Activated naive CD8-positive, alpha-beta T cell treated with anti-CD3 and anti-CD28 coated beads, Interleukin-2, amount 10 ng/mL, durations not matched to agents 7 days and 5 days (primary cell): ENCODE results near the gene RLF. TPM values are rescaled to one million over a fixed set of nuclear protein-coding genes. Genes with fewer than 3 reads are reported as not detected.
"Not testable (repeated sequence)": the region's sequence is repeated elsewhere in the genome, so short reads cannot be mapped to it uniquely, and the experiment has no call there.

ENCODE experiments used
- ATAC-seq: fragments of 150-1000 bp; cut with Tn5 transposase; one replicate; pipeline ENCODE4 v1.10.0; 2021; ENCODE audit warnings: low read depth, moderate library complexity
- POLR2A ChIA-PET: fragments of 350-600 bp; sonication (Branson Sonifier 250); formaldehyde crosslinking; loops from one replicate; lab custom pipeline; 2021; ENCODE audit warnings: antibody characterized with exemption; lab: Charles Lee
- DNase-seq: peaks from one replicate; pipeline ENCODE4 v3.0.0; 2021
- H3K27ac Mint-ChIP-seq: one replicate; pipeline ENCODE4 v1.8.0; 2022; ENCODE audit warnings: mild to moderate bottlenecking, mixed read lengths
- H3K27me3 Mint-ChIP-seq: one replicate; pipeline ENCODE4 v1.8.0; 2022; ENCODE audit warnings: mild to moderate bottlenecking, moderate library complexity, mixed read lengths
- H3K36me3 Mint-ChIP-seq: one replicate; pipeline ENCODE4 v1.8.0; 2021; ENCODE audit warnings: mild to moderate bottlenecking, mixed read lengths
- H3K4me1 Mint-ChIP-seq: one replicate; pipeline ENCODE4 v1.8.0; 2021; ENCODE audit warnings: mixed read lengths
- H3K4me3 Mint-ChIP-seq: one replicate; pipeline ENCODE4 v1.8.0; 2022; ENCODE audit warnings: mild to moderate bottlenecking, moderate library complexity, mixed read lengths
- H3K9me3 Mint-ChIP-seq: one replicate; pipeline ENCODE4 v1.8.0; 2021; ENCODE audit warnings: mixed read lengths
- total RNA-seq, 2 experiments: library from RNA; stranded (reverse); gene quantifications; one replicate each; pipeline ENCODE4 v1.2.3, GENCODE V29; 2021

Gene RLF
- total RNA-seq, 2 experiments from 2014 or later = 22.4 to 22.8 TPM

- peaks cover 22% of the 10 kb centered on the region for H3K36me3 Mint-ChIP-seq
- H3K27ac Mint-ChIP-seq, H3K4me3 Mint-ChIP-seq, H3K9me3 Mint-ChIP-seq, POLR2A ChIA-PET, ATAC-seq, H3K27me3 Mint-ChIP-seq, DNase-seq: not testable (repeated sequence)
- H3K4me1 Mint-ChIP-seq = peaks cover 15% of the 10 kb centered on the region
Observed at GRCh38 chr1:40221471-40221905, 60.3 kb downstream of the RLF start.

GRCh38 chr1:40221977-40222772 is 61.0 kb downstream of the RLF start:
- no peak for DNase-seq

GRCh38 chr1:40224040-40224439 is 62.9 kb downstream of the RLF start:
- ATAC-seq (no peak), DNase-seq (no peak)
- no peaks in the 10 kb centered on the region for H3K27me3 Mint-ChIP-seq
- POLR2A ChIA-PET = interaction anchor here (0.6 kb wide), 1 partner anchor 50 kb away, joined by 3 read pairs; no protein-coding TSS in a partner anchor
- H3K4me3 Mint-ChIP-seq = no peak overlapping the region
- H3K27ac Mint-ChIP-seq = no peak overlapping the region
- H3K4me1 Mint-ChIP-seq = peaks cover 13% of the 10 kb centered on the region
- peaks cover 17% of the 10 kb centered on the region for H3K36me3 Mint-ChIP-seq
- H3K9me3 Mint-ChIP-seq = no peaks in the 10 kb centered on the region

More at GRCh38 chr1:40221977-40222772, 61.0 kb downstream of the RLF start:
- no peaks in the 10 kb centered on the region for H3K9me3 Mint-ChIP-seq
- no peak for ATAC-seq
- no peak overlapping the region for H3K4me3 Mint-ChIP-seq
- no peaks in the 10 kb centered on the region for H3K27me3 Mint-ChIP-seq
- peaks cover 19% of the 10 kb centered on the region for H3K36me3 Mint-ChIP-seq
- POLR2A ChIA-PET = no interaction called here
- peaks cover 15% of the 10 kb centered on the region for H3K4me1 Mint-ChIP-seq
- H3K27ac Mint-ChIP-seq = no peak overlapping the region

GRCh38 chr1:40226192-40226591 is 65.0 kb downstream of the RLF start:
- Mint-ChIP-seq H3K27me3 (no peaks in the 10 kb centered on the region), H3K27ac (no peak overlapping the region), H3K9me3 (no peaks in the 10 kb centered on the region), H3K4me3 (no peak overlapping the region), H3K4me1 (peaks cover 19% of the 10 kb centered on the region), H3K36me3 (peaks cover 24% of the 10 kb centered on the region)
- DNase-seq = no peak
- POLR2A ChIA-PET = no interaction called here
- no peak for ATAC-seq

- POLR2A ChIA-PET = interaction anchor here (1.3 to 2.1 kb wide), 2 partner anchors 10 to 25 kb away, joined by 5 to 15 read pairs; partner anchors contain the start of gene ZMPSTE24
- peak overlapping the region; percentile 77 for H3K27ac Mint-ChIP-seq
Observed at GRCh38 chr1:40232444-40232843, 71.3 kb downstream of the RLF start.

GRCh38 chr1:40239626-40240025 is 78.4 kb downstream of the RLF start:
- H3K4me1 Mint-ChIP-seq = peaks cover 24% of the 10 kb centered on the region
- POLR2A ChIA-PET = interaction anchor here (4.3 kb wide), 1 partner anchor 18 kb away, joined by 29 read pairs; the partner anchor contains the start of gene ZMPSTE24
- H3K27ac Mint-ChIP-seq = no peak overlapping the region
- H3K27me3 Mint-ChIP-seq = no peaks in the 10 kb centered on the region
- H3K36me3 Mint-ChIP-seq = peaks cover 47% of the 10 kb centered on the region
- no peaks in the 10 kb centered on the region for H3K9me3 Mint-ChIP-seq
- no peak for ATAC-seq
- DNase-seq = no peak
- H3K4me3 Mint-ChIP-seq = no peak overlapping the region

More at GRCh38 chr1:40232444-40232843, 71.3 kb downstream of the RLF start:
- Mint-ChIP-seq H3K36me3 (peaks cover 56% of the 10 kb centered on the region), H3K9me3 (no peaks in the 10 kb centered on the region), H3K27me3 (no peaks in the 10 kb centered on the region), H3K4me1 (peaks cover 29% of the 10 kb centered on the region), H3K4me3 (peak overlapping the region; percentile 55)
- peak; percentile 99 for ATAC-seq
- peak; percentile 55 for DNase-seq

GRCh38 chr1:40240390-40240789 is 79.2 kb downstream of the RLF start:
- no peak for ATAC-seq
- H3K9me3 Mint-ChIP-seq = no peaks in the 10 kb centered on the region
- no peak overlapping the region for H3K27ac Mint-ChIP-seq
- peaks cover 27% of the 10 kb centered on the region for H3K4me1 Mint-ChIP-seq
- H3K27me3 Mint-ChIP-seq = no peaks in the 10 kb centered on the region
- no peak for DNase-seq
- peaks cover 46% of the 10 kb centered on the region for H3K36me3 Mint-ChIP-seq
- POLR2A ChIA-PET = interaction anchor here (4.3 kb wide), 1 partner anchor 17 kb away, joined by 29 read pairs; the partner anchor contains the start of gene ZMPSTE24
- no peak overlapping the region for H3K4me3 Mint-ChIP-seq

GRCh38 chr1:40241362-40241761 is 80.2 kb downstream of the RLF start:
- POLR2A ChIA-PET = interaction anchor here (0.6 to 4.3 kb wide), 6 partner anchors 8 to 450 kb away, joined by 3 to 29 read pairs (median 4); partner anchors contain the start of gene ZMPSTE24
- DNase-seq (no peak), ATAC-seq (peak; percentile 17)
- Mint-ChIP-seq H3K27ac (peak overlapping the region; percentile 79), H3K4me1 (peaks cover 27% of the 10 kb centered on the region), H3K27me3 (no peaks in the 10 kb centered on the region), H3K36me3 (peaks cover 38% of the 10 kb centered on the region), H3K9me3 (no peaks in the 10 kb centered on the region), H3K4me3 (peak overlapping the region; percentile 52)

GRCh38 chr1:40243351-40243750 is 82.2 kb downstream of the RLF start:
- Mint-ChIP-seq H3K36me3 (peaks cover 18% of the 10 kb centered on the region), H3K4me1 (peaks cover 19% of the 10 kb centered on the region), H3K27ac (no peak overlapping the region), H3K4me3 (no peak overlapping the region), H3K9me3 (no peaks in the 10 kb centered on the region), H3K27me3 (no peaks in the 10 kb centered on the region)
- POLR2A ChIA-PET = interaction anchor here (2.9 to 4.3 kb wide), 2 partner anchors 10 to 15 kb away, joined by 15 to 29 read pairs; partner anchors contain the start of gene ZMPSTE24
- ATAC-seq (no peak), DNase-seq (no peak)

GRCh38 chr1:40244138-40244744 is 83.1 kb downstream of the RLF start:
- no peaks in the 10 kb centered on the region for H3K27me3 Mint-ChIP-seq
- peaks cover 17% of the 10 kb centered on the region for H3K4me1 Mint-ChIP-seq
- H3K9me3 Mint-ChIP-seq = no peaks in the 10 kb centered on the region
- H3K27ac Mint-ChIP-seq = no peak overlapping the region
- no peak overlapping the region for H3K4me3 Mint-ChIP-seq
- peaks cover 9% of the 10 kb centered on the region for H3K36me3 Mint-ChIP-seq
- ATAC-seq (no peak), DNase-seq (no peak)
- POLR2A ChIA-PET = interaction anchor here (1.6 kb wide), 1 partner anchor 14 kb away, joined by 3 read pairs; the partner anchor contains the start of gene ZMPSTE24

GRCh38 chr1:40245686-40246085 is 84.5 kb downstream of the RLF start:
- no peak for ATAC-seq
- no peak overlapping the region for H3K27ac Mint-ChIP-seq
- no peak overlapping the region for H3K4me3 Mint-ChIP-seq
- no peak for DNase-seq
- H3K4me1 Mint-ChIP-seq = peaks cover 20% of the 10 kb centered on the region
- peaks cover 3% of the 10 kb centered on the region for H3K36me3 Mint-ChIP-seq
- H3K9me3 Mint-ChIP-seq = no peaks in the 10 kb centered on the region
- no peaks in the 10 kb centered on the region for H3K27me3 Mint-ChIP-seq
- POLR2A ChIA-PET = interaction anchor here (1.6 kb wide), 1 partner anchor 12 kb away, joined by 3 read pairs; the partner anchor contains the start of gene ZMPSTE24

- H3K27me3 Mint-ChIP-seq = no peaks in the 10 kb centered on the region
- no peak within 1 kb of the TSS for H3K4me3 Mint-ChIP-seq
- DNase-seq (no peak), ATAC-seq (no peak)
- POLR2A ChIA-PET = interaction anchor here (2.0 kb wide), 1 partner anchor 10 kb away, joined by 6 read pairs; the partner anchor contains the start of gene ZMPSTE24
- no peaks in the 10 kb centered on the region for H3K9me3 Mint-ChIP-seq
- H3K4me1 Mint-ChIP-seq = peaks cover 18% of the 10 kb centered on the region
- no peaks in the 10 kb centered on the region for H3K36me3 Mint-ChIP-seq
- no peak within 1 kb of the TSS for H3K27ac Mint-ChIP-seq
Observed at GRCh38 chr1:40247655-40248054, 86.5 kb downstream of the RLF start, which contains the start of gene TMCO2. TSS of gene TMCO2 (plus strand) at chr1:40247937. CDS start at chr1:40247994, 57 bp downstream.

GRCh38 chr1:40248412-40248811 is 87.2 kb downstream of the RLF start:
- no peaks in the 10 kb centered on the region for H3K27me3 Mint-ChIP-seq
- H3K36me3 Mint-ChIP-seq = no peaks in the 10 kb centered on the region
- H3K4me3 Mint-ChIP-seq = no peak overlapping the region
- peaks cover 18% of the 10 kb centered on the region for H3K4me1 Mint-ChIP-seq
- no peaks in the 10 kb centered on the region for H3K9me3 Mint-ChIP-seq
- no peak for DNase-seq
- POLR2A ChIA-PET = interaction anchor here (2.0 kb wide), 1 partner anchor 9 kb away, joined by 6 read pairs; the partner anchor contains the start of gene ZMPSTE24
- no peak overlapping the region for H3K27ac Mint-ChIP-seq
- ATAC-seq = no peak
